CD4-positive, alpha-beta T cell treated with Interleukin-12 subunit alpha and Interleukin-12 subunit beta, for 1 hour (primary cell): ENCODE data around the gene ATP2B2.
"Not testable (repeated sequence)": the region's sequence is repeated elsewhere in the genome, so short reads cannot be mapped to it uniquely, and the experiment has no call there.

Experiments used
- DNase-seq: peaks from one replicate; pipeline ENCODE4 v3.0.0-alpha.2; 2020

ATP2B2 gene

DNA sequence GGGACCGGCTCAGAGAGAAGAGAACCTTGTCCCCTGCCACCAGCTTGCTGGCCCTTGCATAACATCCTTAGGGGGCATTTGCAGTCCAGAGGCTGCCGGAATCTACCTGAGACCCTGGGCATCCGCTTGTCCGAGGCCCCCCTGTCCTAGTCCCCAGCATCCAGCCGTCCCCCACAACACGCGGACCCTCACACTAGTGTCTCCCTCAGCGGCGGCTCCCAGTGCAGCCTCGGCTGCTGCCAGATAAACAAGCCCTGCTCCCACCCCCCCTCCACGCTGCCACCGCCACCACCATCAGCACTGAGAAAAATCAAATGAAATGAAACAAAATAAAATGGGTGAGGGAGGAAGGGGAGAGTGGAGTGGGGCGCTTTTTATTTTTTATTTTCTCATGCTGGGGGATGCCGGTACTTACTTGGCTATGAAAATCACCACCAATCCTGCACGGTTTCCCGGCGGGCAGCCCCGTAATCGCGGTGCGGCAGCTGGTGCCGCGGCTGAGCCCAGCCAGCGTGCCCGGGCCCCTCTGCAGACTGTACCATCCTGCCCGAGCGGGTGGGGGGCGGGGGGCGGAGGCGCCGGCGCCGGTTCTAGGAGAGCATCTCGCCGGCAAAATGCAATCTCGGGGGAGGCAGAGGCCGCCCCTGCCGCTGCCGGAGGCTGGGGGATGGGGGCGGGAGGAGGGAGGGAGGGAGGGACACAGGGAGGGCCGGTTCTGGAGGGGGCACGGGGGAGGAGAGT, at the start of gene ATP2B2:
Gene ATP2B2 (minus strand): TSS at position 537 of the 741 bp plus-strand sequence. CDS start 56,043 bp downstream, outside the sequence.
- peak; percentile 3 for DNase-seq

DNA sequence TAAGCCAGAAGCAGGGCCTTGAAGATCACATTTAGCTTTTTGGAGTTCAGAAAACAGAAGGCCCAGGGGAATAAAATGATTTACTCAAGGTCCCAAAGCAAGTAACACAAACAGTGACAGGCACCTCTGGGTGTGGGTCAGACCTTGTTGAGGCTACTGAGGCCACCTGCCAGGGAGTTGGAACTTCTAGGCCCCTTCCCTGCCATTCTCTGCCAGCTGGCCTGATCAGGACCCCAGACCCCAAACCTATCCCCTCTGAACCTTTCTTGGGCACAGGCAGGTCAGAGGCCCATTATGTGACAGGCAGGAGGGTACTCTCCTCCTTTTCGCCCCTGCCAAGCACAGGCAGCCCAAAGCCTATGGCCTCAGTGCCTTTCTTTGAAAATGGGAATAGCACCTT, 49.4 kb upstream of the ATP2B2 start:
- DNase-seq: no peak

DNA sequence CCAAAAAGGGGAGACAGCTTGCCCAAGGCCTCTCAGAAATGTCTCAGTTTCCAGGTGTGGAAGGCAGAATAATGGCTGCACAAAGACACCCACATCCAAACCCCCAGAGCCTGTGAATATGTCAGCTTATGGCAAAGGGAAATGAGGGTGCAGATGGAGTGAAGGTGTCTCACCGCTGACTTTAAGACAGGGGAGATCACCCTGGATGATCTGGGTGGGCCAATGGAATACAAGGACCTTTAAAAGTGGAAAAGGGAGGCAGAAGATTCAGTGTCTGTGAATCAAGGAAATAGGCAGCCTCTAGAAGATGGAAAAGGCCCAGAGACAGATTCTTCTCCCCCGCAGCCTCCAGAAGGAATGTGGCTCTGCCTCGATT, 48.8 kb upstream of the ATP2B2 start:
- DNase-seq: no peak

DNA sequence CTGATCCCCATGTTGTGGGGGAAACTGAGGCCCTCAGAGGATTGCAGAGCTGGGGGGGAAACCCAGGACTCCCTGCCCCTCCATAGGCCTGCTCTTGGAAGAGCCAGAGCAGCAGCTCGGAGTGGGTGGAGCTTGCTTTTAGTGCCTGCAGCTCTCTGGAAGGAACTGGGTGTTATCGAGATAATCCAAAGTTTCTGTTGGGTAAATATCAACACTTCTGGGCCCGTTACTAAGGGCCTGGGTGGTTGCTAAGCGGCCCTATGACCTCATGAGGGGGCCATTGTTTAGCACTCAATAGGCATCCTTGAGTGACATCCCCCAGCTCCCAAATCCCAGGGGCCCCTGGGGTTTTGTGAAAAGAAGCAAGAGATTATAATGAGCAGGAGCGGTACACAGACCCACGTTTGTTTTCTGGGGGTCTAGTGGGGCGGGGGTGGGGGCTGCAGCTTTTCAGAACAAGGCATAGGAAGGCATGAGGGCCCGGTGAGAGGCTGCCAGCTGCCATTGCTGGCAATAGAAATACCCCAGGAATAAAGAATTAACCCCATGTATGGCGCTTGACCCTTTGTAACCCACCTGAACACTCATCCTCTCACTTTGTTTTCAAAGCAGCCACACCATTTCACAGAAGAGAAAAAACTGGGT, 48.3 kb upstream of the ATP2B2 start:
- no peak for DNase-seq

DNA sequence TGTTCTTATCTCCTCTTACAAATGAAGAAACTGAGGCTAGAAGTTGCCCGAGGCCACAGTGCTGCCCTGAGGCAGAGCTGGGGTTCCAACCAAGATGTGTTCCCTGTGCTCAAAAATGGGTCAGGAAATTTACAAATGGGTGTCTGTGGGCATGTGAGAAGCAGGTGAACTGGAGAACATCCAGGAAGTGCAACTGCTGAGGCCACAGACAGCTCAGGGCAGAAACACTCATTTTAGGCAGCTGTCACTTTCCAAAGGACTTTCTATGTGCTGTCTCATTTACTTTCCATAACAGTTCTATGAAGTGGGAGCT, 47.2 kb upstream of the ATP2B2 start:
- DNase-seq: peak; percentile 23

DNA sequence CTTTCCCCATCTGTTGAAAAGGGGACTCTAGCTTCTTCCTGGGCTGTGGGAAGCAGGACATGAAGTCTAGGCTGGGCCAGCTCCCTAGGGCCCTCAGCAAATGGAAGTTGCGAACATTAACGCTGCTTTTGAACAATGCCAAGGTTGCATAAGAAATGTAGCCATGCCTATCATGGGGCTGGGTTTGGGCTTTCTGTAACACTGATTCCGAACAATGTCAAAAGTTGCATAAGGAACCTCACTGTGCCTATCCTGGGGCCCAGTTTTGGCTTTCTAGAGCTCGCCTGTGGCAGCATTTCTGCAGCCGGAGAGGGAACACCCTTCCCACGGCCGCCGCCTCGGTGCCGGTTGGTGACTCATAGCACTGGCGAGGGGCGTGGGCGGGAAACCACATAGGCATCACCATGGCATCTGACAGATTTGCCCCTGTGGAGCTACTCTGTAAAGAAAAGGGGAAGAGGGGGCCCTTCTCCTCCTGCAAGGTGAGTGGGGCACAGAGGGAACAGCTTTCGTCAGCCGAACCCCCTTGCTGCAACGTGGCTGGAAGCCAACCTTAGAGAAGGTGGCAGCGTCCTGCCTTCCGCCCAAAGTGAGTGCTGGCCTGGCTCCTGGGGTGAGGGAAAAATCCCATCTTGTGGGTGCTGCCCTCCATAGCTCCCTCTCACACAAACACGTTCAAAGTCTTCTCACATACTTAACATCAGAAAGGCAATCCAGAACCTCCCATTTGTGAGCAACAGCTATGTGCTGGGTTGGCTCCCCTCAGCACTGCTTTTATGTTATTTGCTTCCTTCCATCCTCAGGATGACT, 46.6 kb upstream of the ATP2B2 start:
- peak; percentile 77 for DNase-seq

DNA sequence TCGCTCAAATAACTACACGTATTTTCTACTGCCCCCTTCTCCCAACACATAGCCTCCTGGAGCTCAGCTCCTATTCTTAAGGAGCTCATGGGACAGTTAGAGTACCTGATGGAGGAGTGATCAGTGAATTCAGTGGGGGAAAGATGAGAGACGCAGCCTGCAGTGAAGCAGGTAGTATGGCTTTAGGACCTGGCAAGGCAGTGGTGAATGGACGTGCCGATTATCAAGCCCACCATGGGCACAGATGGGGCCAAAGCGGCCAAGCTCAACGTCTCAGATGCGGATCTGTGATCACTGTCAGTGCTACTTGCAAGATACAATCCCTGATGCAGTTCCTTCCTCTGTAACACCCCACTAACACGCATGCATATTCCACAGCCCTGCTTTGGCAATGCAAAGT, 45.8 kb upstream of the ATP2B2 start:
- DNase-seq: no peak

DNA sequence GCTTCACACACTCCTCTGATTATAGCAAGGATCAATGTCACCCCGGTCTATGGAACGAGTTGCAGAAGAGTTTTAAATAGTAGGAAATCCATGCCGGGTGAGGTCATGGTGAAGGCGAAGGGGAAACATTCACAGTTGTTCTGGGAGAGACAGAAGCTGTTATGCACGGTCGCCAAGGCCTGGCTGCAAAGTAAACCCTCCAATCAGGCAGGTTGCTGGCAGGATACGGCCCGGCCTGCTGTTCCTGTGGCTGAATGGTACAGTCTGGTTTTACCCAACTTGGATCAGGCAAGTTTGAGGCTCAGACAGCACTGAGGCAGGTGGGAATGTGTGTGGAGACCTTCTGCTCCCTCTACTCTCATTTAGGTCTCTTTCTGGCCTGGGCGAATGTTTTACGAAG, 45.3 kb upstream of the ATP2B2 start:
- no peak for DNase-seq

DNA sequence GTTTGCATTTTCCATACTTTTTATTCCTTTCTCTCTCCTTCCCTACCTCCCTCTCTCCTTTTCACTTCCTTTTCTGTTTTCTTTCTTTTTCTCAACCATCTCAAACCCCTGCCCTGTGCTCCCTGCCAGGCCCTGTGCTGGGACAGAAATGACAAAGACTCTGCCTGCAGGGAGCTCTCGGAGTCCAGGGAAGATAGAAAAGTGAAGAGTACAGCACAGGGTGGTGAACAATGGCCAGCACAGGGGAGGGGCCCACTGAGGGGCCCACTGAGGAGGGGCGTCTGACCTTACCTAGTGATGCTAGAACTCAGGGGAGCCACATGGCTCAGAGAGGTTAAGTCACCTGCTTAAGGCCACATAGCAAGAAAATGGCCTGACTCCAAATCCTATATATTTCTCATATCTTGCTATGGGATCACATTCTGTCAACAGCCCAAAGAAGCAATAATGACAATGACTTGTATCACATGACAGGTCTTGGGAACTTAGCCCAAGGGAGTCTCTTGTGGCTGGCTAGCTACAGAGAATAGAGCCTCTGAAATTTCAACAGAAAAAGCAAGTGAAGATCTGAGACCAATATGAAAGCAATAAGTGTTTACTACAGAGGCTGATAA, 44.3 kb upstream of the ATP2B2 start:
- no peak for DNase-seq

DNA sequence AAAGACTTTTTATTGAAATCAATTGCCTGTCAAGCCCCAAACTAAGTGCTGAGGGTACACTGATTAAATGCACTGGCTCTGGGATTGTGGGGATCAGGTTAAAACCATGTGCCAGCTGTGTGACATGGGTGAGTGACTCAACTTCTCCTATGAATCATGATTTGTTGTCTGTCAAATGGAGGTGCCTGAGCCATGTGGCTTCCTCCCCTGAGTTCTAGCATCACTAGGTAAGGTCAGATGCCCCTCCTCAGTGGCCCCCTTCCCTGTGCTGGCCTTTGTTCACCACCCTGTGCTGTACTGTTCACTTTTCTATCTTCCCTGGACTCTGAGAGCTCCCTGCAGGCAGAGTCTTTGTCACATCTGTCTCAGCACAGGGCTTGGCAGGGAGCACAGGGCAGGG, 43.6 kb upstream of the ATP2B2 start:
- DNase-seq: no peak

DNA sequence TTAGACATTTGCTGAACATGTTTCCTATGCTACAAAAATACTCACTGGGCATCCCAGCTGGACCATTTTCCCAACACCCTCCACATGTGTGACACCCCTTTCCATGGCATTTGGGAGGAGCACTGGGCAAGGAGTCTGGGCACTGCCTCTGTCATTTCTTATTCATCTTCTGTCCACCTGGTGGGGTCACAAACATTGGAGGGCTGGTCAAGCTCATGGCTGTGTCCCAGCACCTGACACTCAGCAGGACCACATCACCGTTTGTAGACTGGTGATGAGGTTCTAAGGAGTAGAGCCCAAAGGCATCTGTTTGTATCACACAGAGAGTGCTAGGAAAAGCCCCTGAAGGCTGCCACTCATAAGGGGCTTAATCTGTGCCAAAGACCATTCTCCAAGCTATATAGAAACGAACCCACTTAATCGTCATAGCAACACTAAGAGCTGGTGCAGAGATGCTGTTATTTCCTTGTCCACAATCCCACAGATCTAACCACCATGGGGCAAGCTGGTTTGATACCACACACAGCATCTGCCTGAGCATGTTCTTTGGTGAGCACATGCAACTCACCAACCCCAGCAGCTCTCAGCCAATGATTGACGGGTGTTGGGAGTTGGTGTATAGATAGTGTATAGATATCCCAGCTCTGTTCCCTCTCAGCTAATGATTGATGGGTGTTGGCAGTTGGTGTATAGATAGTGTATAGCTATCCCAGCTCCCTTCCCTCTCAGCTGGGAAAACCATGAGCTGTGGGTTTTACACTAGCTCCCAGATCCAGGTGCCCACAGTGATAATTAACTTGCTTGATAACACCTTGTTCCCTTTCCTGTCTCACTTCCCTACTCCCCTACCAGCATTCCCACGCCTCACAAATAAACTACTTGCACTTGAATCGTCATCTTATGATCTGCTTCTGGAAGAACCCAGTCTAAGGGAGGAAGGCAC, 42.7 kb upstream of the ATP2B2 start:
- no peak for DNase-seq

DNA sequence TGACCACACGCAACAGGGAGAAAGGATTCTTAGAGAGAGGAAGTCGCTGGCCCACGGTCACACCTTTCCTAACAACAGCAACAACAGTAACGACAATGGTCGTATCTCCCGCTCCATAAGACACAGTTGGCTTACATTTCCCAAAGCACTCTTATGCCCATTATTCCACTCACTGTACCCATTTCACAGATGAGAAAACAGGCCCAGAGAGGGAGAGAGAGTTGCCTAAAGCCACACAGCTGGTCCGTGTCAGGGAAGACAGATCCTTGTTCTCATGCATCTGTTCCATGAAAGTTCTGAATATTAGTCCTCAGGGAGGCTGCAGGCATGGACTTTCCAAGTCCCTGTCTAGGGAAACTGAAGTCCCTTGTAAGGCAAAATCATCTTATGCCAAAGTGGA, 42.0 kb upstream of the ATP2B2 start:
- DNase-seq: no peak

DNA sequence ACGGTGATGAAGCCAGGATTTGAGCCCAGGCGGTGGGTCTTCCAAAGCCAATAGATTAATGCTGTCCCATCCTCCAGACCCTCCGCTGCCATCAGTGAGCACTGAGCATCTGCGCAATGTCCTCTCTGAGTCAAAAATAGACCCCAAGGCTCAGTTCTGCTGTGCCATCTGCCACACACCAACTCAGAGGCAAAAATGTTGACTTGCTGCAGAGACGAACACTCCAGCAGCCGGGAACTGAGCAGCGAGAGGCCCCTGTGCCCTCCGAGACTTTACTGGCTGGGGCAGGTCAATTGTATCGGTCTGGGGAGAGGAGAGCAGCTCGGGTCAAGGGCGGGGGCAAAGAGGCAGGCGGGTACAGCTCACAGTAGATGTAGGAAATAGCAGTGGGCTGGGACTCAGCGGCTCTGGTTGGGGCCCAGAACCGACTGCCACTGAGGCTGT, 41.5 kb upstream of the ATP2B2 start:
- no peak for DNase-seq

DNA sequence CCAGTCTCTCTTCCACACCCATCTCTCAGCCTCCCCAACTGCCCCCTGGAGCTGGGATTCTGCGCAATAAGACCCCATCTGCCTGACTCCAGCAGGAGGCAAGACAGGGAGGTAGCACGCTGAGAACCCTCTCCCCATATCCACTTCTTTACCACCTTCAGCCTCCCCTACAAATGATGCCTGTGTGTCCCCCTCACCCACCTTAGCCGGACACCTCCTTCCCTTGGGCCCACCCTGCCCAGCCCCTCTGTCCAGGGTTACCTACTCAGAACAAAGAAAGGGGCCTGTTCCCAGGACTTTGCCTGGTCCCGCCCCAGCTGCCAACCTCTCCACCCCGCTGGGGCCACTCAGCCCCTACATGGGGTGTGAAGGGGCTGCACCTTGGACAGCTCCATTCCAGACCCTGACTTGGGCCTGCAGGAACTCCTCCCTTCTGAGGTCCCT, 40.8 kb upstream of the ATP2B2 start:
- no peak for DNase-seq

DNA sequence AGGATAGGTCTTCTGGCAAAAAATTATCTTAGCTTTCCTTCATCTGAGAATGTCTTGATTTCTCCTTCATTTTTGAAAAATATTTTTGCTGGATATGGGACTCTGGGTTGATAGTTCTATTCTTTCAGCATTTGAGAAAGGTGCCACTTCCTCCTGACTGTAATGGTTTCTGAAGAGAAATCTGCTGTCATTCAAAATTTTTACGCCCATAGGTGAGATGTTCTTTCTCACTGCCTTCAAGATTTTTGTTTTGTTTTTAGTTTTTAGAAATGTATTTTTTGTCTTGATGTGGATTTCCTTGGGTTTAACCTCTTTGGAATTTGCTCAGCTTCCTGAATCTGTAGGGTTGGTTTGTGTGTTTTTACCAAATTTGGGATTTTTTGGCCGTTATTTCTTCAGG, 37.1 kb upstream of the ATP2B2 start:
- no peak for DNase-seq

DNA sequence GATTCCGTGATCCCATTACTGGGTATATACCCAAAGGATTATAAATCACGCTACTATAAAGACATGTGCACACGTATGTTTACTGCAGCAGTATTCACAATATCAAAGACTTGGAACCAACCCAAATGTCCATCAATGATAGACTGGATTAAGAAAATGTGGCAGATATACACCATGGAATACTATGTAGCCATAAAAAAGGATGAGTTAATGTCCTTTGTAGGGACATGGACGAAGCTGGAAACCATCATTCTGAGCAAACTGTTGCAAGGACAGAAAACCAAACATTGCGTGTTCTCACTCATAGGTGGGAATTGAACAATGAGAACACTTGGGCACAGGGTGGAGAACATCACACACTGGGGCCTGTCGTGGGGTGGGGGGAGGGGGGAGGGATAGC, 35.0 kb upstream of the ATP2B2 start:
- DNase-seq: not testable (repeated sequence)

DNA sequence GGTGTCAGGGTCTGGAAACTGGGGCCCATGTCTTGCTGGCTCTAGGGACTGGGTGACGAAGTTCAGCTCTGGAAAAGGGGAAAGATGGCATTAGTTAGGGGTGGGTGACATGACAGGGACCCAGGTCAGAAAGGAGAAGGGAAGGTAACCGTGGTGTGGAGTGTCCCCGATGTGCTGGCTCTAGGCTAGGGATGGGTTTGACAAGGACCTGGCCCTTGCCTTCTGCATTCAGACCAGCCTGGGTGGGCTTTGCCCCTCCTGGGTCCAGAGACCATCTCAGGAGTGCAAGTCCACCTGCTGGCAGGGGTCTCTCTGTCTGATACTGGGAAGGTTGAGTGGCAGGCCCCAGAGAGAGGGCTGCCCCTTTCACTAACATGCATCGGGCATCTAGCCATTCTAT, 28.7 kb upstream of the ATP2B2 start:
- no peak for DNase-seq

DNA sequence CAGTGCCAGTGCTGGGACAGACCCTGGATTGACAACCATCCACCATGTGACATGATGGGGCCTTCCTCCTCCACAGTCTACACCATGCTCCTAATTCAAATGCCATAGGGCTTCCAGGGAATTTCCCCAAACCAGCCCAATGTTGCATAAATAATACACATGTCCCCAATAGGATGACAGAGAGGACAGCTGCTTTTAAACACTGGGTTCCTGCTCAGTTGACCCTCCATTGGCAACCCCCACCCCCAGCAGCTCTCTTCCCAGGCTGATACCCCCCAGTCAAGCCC, 28.3 kb upstream of the ATP2B2 start:
- no peak for DNase-seq

DNA sequence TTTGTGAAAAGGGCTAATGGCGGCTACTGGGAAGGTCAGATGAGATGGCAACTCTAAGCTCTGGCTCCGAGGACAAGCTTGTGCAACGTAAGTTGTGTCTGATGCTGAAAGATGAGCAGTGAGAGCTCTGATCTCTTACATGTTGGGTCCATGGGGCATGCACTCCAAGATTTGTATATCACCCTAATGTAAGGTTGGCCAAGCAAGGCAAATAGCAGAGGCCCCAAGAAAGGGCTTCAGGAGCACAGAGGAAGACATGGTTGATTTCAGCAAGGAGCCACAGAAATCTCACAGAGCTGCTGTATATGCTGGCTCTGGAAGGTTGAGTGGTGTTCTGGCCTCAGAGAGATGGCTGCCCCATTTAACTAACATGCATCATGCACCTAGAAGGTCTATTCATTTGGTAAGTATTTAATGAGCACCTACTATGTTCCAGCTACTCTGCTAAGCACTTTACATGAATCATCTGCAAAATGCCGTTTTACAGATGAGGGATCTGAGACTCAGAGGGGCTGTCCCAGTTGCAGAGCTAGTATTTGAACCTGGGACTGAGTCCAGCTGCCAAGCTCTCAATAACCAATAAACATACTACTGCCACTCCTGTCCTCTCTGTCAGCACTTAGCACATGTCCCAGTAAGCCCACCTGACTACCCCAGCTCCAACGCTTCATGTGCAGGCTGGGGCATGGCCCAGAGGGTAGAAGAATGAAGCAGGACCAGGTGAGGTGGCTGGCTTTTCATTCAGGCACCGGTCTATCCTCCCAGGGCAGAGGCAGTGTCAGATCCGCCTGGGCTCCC, 27.8 kb upstream of the ATP2B2 start:
- DNase-seq: no peak

DNA sequence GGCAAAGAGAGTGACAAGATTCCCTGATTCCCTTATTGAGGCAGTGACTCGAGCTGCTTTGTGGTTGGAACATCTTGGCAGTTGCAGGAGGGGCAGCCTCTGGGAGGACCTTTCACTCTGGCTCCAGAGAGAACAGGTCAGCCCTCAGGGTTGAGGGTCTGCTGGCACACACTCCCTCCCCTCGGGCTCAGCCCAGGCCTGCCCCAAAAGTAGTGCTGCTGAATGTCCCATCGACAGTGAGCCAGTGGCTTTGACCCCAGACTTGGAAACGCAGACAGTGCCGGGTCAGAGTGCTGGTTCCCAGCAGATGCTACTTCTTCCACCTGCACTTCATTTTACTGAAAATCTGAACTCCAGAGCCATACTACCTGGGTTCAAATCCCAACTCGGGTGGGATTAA, 25.6 kb upstream of the ATP2B2 start:
- DNase-seq: no peak

DNA sequence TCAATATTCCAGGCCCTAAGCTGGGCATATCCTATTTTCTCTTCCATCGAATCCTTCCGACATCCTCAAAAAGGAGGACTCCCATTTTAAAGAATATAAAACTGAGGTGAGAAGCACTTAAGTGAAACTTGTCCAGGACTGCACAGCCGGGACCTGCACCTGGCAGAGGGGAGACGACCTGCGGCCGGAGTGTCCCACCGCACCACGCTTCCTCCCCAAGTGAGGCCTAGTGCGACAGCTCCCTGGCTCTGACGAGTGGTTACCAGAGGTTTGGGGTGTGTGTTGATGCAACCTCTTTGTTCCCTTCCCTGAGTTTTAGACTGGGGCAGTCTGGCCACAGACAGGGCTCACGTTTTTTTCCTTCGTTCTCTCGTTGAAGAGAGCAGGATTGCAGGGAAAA, 24.9 kb upstream of the ATP2B2 start:
- DNase-seq: no peak

DNA sequence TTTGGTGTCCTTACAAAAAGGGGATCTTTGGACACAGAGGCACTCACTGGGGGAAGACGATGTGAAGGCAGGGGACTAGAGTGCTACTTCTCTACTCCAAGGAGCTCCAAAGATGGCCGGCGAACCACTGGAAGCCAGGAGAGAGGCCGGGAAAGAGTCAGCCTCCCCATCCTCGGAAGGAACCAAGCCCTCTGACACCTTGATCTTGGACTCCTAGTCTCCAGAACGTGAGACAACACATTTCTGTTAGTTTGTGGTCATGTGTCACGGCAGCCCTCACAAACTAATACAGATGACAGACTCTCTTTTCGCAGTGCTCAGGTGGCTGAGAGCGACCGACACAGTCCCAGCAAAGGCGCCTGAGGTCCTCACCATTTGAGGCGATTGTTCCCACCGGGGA, 24.4 kb upstream of the ATP2B2 start:
- DNase-seq: no peak
